RWPE1 (cell line): ENCODE measurements around the gene OSBPL9.
"Not testable (repeated sequence)": the region's sequence is repeated elsewhere in the genome, so short reads cannot be mapped to it uniquely, and the experiment has no call there.

ENCODE experiments used
- CTCF ChIA-PET: fragments of 350-600 bp; sonication (Branson Sonifier 250); formaldehyde crosslinking; extraction: SDS; loops from one replicate; lab custom pipeline; 2021; lab: Yijun Ruan, JAX
- POLR2A ChIA-PET: fragments of 400-600 bp; formaldehyde crosslinking; extraction: SDS; loops from one replicate; lab custom pipeline; 2020; ENCODE audit warnings: antibody characterized with exemption; ENCODE audit not compliant: low non-redundant PET; lab: Yijun Ruan, JAX
- DNase-seq: peaks from one replicate; pipeline ENCODE4 v3.0.0; 2012; ENCODE audit warnings: low spot score
- H3K27ac ChIP-seq: fragments of 450-650 bp; 2 replicates; pipeline ENCODE4 v1.5.1; 2017
- TF ChIP-seq, protein P1 (sequence below): fragments of 450-650 bp; conservative IDR thresholded peaks from 2 replicates; pipeline ENCODE4 v1.5.1; 2017; ENCODE audit warnings: low read depth, mild to moderate bottlenecking

Gene OSBPL9

DNA sequence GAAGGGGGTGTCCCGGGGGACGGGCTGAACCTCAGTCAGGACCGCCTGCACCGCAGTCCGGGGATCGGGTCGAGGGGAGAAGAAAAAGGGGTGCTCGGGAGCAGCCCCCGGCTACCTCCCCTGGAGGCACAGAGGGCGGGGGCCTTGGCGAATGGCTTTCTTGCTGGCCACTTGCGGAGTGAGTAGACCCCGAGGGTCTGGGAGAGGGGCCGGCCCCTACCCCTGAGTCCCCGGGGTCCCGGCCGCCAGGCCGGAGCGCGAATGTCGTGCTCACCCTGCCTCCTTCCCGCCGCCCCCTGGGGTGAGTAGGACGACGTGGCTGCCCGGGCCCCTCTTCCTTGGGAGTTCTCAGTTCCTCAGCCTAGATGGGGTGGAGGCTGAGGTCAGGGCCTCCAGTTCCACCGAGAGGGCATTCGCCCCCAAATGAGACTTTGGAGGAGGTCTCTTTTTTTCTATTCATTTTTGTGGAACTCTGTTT is 113.0 kb downstream of the OSBPL9 start:
- TF ChIP-seq, protein P1, sequence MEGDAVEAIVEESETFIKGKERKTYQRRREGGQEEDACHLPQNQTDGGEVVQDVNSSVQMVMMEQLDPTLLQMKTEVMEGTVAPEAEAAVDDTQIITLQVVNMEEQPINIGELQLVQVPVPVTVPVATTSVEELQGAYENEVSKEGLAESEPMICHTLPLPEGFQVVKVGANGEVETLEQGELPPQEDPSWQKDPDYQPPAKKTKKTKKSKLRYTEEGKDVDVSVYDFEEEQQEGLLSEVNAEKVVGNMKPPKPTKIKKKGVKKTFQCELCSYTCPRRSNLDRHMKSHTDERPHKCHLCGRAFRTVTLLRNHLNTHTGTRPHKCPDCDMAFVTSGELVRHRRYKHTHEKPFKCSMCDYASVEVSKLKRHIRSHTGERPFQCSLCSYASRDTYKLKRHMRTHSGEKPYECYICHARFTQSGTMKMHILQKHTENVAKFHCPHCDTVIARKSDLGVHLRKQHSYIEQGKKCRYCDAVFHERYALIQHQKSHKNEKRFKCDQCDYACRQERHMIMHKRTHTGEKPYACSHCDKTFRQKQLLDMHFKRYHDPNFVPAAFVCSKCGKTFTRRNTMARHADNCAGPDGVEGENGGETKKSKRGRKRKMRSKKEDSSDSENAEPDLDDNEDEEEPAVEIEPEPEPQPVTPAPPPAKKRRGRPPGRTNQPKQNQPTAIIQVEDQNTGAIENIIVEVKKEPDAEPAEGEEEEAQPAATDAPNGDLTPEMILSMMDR, result no peak
- DNase-seq, result peak; percentile 41
- ChIA-PET POLR2A (no interaction called here), CTCF (interaction anchor here (0.6 to 0.9 kb wide), 2 partner anchors 39 to 1127 kb away, joined by 3 read pairs; no protein-coding TSS in a partner anchor)
- H3K27ac ChIP-seq, result peak overlapping the region; percentile 80

DNA sequence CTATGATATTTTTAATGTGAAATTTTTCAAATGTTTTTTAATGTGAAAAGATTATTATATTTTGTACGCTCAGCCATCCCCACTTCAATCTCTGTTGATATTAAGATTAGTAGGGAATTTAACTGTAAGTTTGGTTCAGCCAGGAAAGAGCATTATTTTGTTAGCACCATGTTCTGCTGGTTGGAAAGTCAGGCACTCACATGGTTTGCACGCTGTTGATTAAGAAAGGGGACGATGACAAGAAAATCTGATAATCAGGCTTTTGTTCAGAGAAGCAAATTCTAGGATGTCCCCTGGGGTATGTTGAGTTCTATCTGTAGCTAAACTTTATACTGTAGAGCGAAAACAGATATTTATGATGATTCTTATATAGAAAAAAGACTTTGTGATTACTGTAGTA is 115.1 kb downstream of the OSBPL9 start:
- TF ChIP-seq, protein P1, result no peak
- POLR2A ChIA-PET, result no interaction called here
- DNase-seq, result no peak
- H3K27ac ChIP-seq, result no peak overlapping the region
- CTCF ChIA-PET, result no interaction called here

DNA sequence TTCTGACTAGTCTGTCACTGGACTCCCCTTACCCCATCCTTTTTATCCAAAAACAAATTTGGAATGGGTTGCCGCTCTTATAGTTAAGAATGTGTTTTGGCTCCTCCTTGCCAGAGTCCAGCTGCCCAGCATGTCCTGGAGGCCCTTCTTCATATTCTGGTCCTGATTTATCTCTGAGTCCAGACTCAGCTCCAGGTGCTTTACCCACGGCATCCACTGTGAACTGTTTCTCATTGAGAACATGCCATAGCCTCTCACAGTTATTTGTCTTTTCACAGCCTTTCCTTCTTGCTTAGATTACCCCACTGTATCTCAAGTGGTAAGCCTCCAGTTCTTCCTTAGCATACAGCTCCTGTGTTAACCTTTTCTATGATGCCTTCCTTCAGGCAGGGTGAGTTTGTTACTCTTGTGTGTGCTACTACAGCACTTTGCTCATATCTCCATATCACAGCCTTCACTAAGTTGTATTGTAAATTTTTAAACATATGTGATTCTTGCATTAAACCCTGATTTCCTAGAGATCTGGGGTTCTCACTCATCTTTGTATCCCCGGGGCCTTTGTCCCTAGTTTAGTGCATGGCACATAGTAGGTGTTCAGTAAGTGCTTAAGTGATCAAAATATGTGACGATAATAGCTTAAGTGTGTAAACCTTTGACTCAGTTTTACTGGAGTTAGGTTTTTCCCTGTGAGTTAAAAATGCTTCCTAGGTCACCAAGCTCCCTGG is 116.0 kb downstream of the OSBPL9 start:
- no peak overlapping the region for H3K27ac ChIP-seq
- TF ChIP-seq, protein P1, result no peak
- ChIA-PET POLR2A (no interaction called here), CTCF (no interaction called here)
- no peak for DNase-seq

DNA sequence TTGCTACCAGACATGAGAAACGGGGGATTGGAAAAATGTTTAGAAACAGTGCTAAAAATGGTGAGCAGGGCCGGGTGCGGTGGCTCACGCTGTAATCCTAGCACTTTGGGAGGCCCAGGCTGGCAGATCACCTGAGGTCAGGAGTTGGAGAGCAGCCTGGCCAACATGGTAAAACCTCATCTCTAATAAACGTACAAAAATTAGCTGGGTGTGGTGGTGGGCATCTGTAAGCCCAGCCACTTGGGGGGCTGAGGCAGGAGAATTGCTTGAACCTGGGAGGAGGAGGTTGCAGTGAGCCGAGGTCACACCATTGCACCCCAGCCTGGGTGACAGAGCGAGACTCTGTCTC is 116.5 kb downstream of the OSBPL9 start:
- H3K27ac ChIP-seq, CTCF ChIA-PET, DNase-seq, POLR2A ChIA-PET: not testable (repeated sequence)

DNA sequence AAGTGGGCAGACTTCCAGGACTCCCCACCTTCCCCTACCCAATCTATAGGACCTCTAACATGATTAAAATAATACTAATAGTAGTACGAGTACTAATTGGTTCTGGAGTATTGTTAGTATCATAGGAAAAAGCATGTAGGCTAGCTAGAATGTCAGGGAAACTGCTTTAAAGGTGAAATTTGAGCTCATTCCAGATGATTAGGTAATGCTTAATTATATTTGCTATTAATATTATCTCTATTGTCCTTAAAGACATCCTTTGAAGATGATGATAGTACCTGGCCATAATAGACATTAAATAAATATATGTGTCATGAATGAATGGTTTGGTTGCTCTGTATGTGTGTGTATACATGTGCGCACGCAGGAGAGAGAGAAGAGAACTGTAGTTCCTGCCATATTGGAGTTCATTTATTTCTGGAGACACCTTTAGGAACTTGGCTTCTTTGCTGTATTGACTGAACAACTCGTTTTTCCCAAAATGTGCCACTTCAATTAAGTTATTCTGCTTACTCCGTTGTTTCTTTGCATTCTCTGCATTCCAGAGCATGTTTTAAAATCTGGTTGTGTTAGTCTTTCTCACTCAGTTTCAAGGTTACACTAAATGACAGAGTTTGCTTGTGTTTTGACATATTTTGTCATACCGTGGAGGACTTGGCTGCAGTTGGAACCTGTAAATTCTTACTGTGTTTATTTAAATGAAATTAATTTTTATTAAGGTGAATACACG is 117.1 kb downstream of the OSBPL9 start:
- ChIA-PET CTCF (no interaction called here), POLR2A (no interaction called here)
- H3K27ac ChIP-seq, result no peak overlapping the region
- no peak for DNase-seq
- TF ChIP-seq, protein P1, result no peak

DNA sequence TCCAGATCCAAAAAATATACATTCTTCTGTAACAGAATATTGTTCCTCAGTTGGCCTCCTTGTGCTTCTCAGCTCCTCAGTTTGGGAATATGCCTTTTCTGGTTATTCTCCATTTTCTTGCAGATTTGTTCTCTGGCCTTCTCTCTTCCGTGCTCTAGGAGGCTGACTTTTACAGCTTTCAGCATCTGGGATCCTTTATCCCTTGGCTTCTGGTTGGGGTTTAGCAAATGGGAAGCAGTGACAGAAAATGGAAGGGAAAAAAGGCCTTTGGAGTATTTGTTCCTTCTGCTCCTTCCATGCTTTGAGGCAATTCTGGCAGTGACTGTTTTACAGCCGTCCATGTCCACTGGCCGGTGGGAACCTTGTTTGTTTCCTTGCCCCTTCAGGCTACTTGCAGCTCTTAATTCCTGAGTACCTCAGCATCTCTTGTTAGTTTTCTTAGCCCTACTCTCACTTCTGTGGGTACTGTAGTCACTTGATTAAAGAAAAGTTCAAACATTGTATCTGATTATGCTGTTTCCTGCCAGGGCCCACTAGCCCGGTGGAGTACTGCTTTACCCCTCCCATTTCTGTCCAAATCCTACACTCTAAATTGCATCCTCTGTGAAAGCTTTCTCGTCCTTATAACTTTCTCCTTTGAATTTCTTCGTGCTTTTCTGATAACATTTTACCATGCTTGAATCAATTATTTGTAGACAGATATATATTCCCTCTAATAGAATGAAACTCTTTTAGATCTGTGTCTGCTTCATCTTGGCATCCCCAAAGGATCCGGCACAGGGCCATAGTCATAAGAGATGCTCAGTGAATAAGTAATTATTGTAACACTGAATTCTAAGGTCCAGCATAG is 118.2 kb downstream of the OSBPL9 start:
- TF ChIP-seq, protein P1, result no peak
- DNase-seq, result no peak
- ChIA-PET CTCF (no interaction called here), POLR2A (no interaction called here)
- no peak overlapping the region for H3K27ac ChIP-seq
